GM21515 (cell line): ENCODE results near the gene RSPRY1.
"Not testable (repeated sequence)": the region's sequence is repeated elsewhere in the genome, so short reads cannot be mapped to it uniquely, and the experiment has no call there.

Experiments used
- ATAC-seq: cut with Tn5 transposase; IDR thresholded peaks from one replicate; pipeline ENCODE4 v1.9.1; 2021; ENCODE audit not compliant: unreplicated experiment

The RSPRY1 gene

GRCh38 chr16:57185446-57185944 is 634 bp upstream of the RSPRY1 start:
- peak; percentile 30 for ATAC-seq

- peak; percentile 0 for ATAC-seq
Observed at GRCh38 chr16:57186872-57187854, 1.0 kb downstream of the RSPRY1 start.

GRCh38 chr16:57187902-57188710 is 2.0 kb downstream of the RSPRY1 start:
- not testable (repeated sequence) for ATAC-seq

- ATAC-seq, result no peak
Observed at GRCh38 chr16:57188711-57189002, 2.5 kb downstream of the RSPRY1 start.

- not testable (repeated sequence) for ATAC-seq
Observed at GRCh38 chr16:57189527-57189926, 3.4 kb downstream of the RSPRY1 start.

- no peak for ATAC-seq
Observed at GRCh38 chr16:57190136-57190535, 4.0 kb downstream of the RSPRY1 start.

GRCh38 chr16:57191056-57191571 is 5.0 kb downstream of the RSPRY1 start:
- ATAC-seq, result no peak

GRCh38 chr16:57192146-57192545 is 6.0 kb downstream of the RSPRY1 start:
- ATAC-seq, result no peak

GRCh38 chr16:57192720-57193486 is 6.8 kb downstream of the RSPRY1 start:
- no peak for ATAC-seq

GRCh38 chr16:57194512-57194911 is 8.4 kb downstream of the RSPRY1 start:
- ATAC-seq, result no peak

- no peak for ATAC-seq
Observed at GRCh38 chr16:57196286-57196685, 10.2 kb downstream of the RSPRY1 start.

- ATAC-seq, result no peak
Observed at GRCh38 chr16:57196753-57197152, 10.6 kb downstream of the RSPRY1 start.

- not testable (repeated sequence) for ATAC-seq
Observed at GRCh38 chr16:57200321-57200720, 14.2 kb downstream of the RSPRY1 start.

GRCh38 chr16:57200926-57201325 is 14.8 kb downstream of the RSPRY1 start:
- ATAC-seq, result not testable (repeated sequence)

- ATAC-seq, result no peak
Observed at GRCh38 chr16:57202095-57202886, 16.2 kb downstream of the RSPRY1 start.

- no peak for ATAC-seq
Observed at GRCh38 chr16:57203451-57203850, 17.3 kb downstream of the RSPRY1 start.

- ATAC-seq, result no peak
Observed at GRCh38 chr16:57204675-57205074, 18.5 kb downstream of the RSPRY1 start.

GRCh38 chr16:57208926-57209325 is 22.8 kb downstream of the RSPRY1 start:
- no peak for ATAC-seq

GRCh38 chr16:57209780-57210179 is 23.7 kb downstream of the RSPRY1 start:
- no peak for ATAC-seq

GRCh38 chr16:57213462-57213861 is 27.3 kb downstream of the RSPRY1 start:
- ATAC-seq, result no peak
